Erythroblast (primary cell): ENCODE results near the gene MGLL.

Experiments used
- GATA1 ChIP-seq: IDR thresholded peaks from 2 replicates; pipeline ENCODE4 v1.6.1; 2011; ENCODE audit warnings: low read depth, mild to moderate bottlenecking, control low read depth, low read length, moderate library complexity
- POLR2A ChIP-seq: IDR thresholded peaks from 2 replicates; pipeline ENCODE4 v1.6.1; 2011; ENCODE audit warnings: mild to moderate bottlenecking, low read length

DNA sequence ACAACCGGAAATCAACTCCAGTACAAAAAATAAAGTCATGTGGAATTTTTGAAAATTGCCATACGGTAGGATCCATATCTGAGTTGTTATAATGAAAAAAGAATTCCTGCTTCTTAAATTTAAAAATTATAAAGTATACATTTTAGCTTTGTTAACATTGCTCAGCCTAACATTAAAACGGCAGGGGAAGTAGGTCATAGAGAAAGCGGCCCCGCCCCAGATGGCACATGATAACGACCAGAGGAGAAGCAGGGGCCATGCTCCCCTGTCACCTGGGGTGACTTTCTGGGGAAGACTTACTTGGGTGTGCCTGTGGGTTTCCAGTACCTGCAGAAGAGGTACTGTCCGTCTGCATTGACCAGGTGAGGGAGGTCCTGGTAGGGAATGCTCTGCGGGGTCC is 921 bp downstream of the MGLL start:
- no peak for TF ChIP-seq POLR2A
- no peak for TF ChIP-seq GATA1
